CD4-positive, alpha-beta T cell (primary cell): ENCODE measurements around the gene TNFRSF25. TPM values are rescaled to one million over a fixed set of nuclear protein-coding genes. Genes with fewer than 3 reads are reported as not detected.
"Not testable (repeated sequence)": the region's sequence is repeated elsewhere in the genome, so short reads cannot be mapped to it uniquely, and the experiment has no call there.

Source experiments
- ATAC-seq: fragments of 200-7000 bp; cut with Tn5 transposase; one replicate; pipeline ENCODE4 v1.10.0; 2022; ENCODE audit warnings: mild to moderate bottlenecking; ENCODE audit not compliant: poor library complexity
- CTCF ChIA-PET: fragments of 350-600 bp; sonication (Branson Sonifier 250); formaldehyde crosslinking; loops from one replicate; lab custom pipeline; 2021; ENCODE audit warnings: antibody characterized with exemption, inconsistent platforms; lab: Charles Lee
- POLR2A ChIA-PET: fragments of 350-600 bp; sonication (Branson Sonifier 250); formaldehyde crosslinking; loops from one replicate; lab custom pipeline; 2021; ENCODE audit warnings: antibody characterized with exemption, inconsistent platforms; lab: Charles Lee
- DNase-seq, 14 experiments: peaks; one replicate each; pipeline ENCODE4 v3.0.0-alpha.2; 2013 to 2020; ENCODE audit warnings: mixed read lengths in 2 of 14
- H3K27ac ChIP-seq, 2 donors: one replicate each; pipeline versions ENCODE4 v1.5.1 to v1.7.0; 2013; ENCODE audit warnings: low read length in 2 of 2, low read depth in 1 of 2, mild to moderate bottlenecking in 1 of 2
- H3K27me3 ChIP-seq, 2 experiments: 1 replicate in 1 of 2; 2 replicates in 1 of 2; pipeline versions ENCODE4 v1.6.1 to v1.7.0; 2013; ENCODE audit warnings: low read length in 2 of 2, control low read depth in 1 of 2, mild to moderate bottlenecking in 1 of 2, moderate library complexity in 1 of 2; ENCODE audit not compliant: insufficient read depth in 2 of 2, control insufficient read depth in 1 of 2
- H3K36me3 ChIP-seq: one replicate; pipeline ENCODE4 v1.6.1; 2013; ENCODE audit warnings: low read length, control low read depth; ENCODE audit not compliant: insufficient read depth
- H3K4me1 ChIP-seq: one replicate; pipeline ENCODE4 v1.6.1; 2013; ENCODE audit warnings: low read length, control low read depth; ENCODE audit not compliant: insufficient read depth
- H3K4me3 ChIP-seq: one replicate; pipeline ENCODE4 v1.5.1; 2013; ENCODE audit warnings: mild to moderate bottlenecking, low read length, moderate library complexity
- H3K9me3 ChIP-seq, 2 experiments: 1 replicate in 1 of 2; 2 replicates in 1 of 2; pipeline versions ENCODE4 v1.6.1 to v1.7.0; 2013; ENCODE audit warnings: low read length in 2 of 2, mild to moderate bottlenecking in 2 of 2, control low read depth in 1 of 2, moderate library complexity in 1 of 2; ENCODE audit not compliant: control insufficient read depth in 1 of 2, insufficient read depth in 1 of 2
- H3K27ac Mint-ChIP-seq: one replicate; pipeline ENCODE4 v1.8.0; 2020; ENCODE audit warnings: mixed read lengths
- H3K27me3 Mint-ChIP-seq: one replicate; pipeline ENCODE4 v1.8.0; 2021; ENCODE audit warnings: mixed read lengths
- H3K36me3 Mint-ChIP-seq: one replicate; pipeline ENCODE4 v1.8.0; 2021; ENCODE audit warnings: low read depth, mixed read lengths
- H3K4me1 Mint-ChIP-seq: one replicate; pipeline ENCODE4 v1.8.0; 2021; ENCODE audit warnings: low read depth, mixed read lengths
- H3K4me3 Mint-ChIP-seq: one replicate; pipeline ENCODE4 v1.8.0; 2020; ENCODE audit warnings: mild to moderate bottlenecking, mixed read lengths
- H3K9me3 Mint-ChIP-seq: one replicate; pipeline ENCODE4 v1.8.0; 2020; ENCODE audit warnings: mixed read lengths
- intact Hi-C, 2 experiments: fragments of 100-400 bp; cut with DNase I in 1 of 2; cut with micrococcal nuclease in 1 of 2; formaldehyde crosslinking; loops; one replicate each; pipeline versions ENCODE4 v1.15.1 to v1.9.0; 2023 to 2025; cut with DNase I, micrococcal nuclease
- total RNA-seq, 174 experiments: library from RNA in 2 of 174; stranded (reverse) in 2 of 174; gene quantifications; one replicate each; pipeline ENCODE4 v1.2.3 and lab custom pipeline; 2021 to 2026
- TF ChIP-seq, protein P1 (sequence below): fragments of 200-600 bp; IDR thresholded peaks from one replicate; pipeline ENCODE4 v1.8.0; 2022; ENCODE audit warnings: antibody characterized with exemption, mild to moderate bottlenecking

Gene TNFRSF25
- total RNA-seq, 2 experiments from 2014 or later: 220 to 225 TPM

DNA sequence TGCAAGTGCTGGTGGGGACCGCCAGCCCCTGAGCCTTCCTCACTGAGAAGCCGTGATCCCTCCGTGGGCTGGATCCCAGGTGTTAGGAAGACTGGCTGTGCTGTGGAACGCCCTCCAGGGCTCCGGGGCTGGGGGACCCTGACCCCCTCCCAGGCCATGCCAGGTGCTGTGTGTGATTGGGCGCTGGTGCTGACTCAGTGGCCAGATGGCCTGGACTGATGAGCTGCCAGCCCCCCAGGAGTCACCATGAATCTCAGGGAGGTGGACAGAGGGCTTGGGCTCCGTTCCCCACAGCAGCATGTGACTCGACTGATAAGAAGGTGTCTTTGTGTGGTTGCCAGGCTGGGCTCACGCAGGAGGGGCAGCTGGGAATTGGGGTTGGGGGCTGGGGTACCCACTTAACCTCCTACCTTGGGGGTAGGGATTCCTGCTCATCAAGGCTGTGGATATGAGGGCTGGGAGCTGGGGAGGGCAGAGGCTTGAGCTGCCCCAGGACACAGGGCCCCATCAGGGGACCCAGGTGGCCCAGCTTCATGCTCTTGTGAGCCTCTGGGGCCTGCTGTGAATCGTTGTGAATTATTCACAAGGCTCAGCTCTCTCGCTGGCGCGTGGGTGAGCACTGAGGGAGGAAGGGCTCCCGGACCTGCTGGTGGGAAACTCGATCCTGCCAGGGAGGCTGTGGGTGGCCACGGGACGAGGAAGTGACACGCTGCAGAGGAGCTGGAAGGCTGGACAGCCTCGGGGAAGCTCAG is 36.1 kb downstream of the TNFRSF25 start:
- H3K27ac Mint-ChIP-seq, ATAC-seq, H3K4me3 Mint-ChIP-seq, H3K4me1 ChIP-seq, H3K27ac ChIP-seq, H3K4me1 Mint-ChIP-seq, H3K9me3 ChIP-seq, H3K36me3 Mint-ChIP-seq, CTCF ChIA-PET, H3K36me3 ChIP-seq, H3K4me3 ChIP-seq, H3K9me3 Mint-ChIP-seq, POLR2A ChIA-PET, DNase-seq: not testable (repeated sequence)
- H3K27me3 Mint-ChIP-seq: peaks cover 32% of the 10 kb centered on the region
- intact Hi-C loops: loop anchor here in 1 of 2 experiments (10.0 kb wide), 1 partner anchor 215 kb away; no protein-coding TSS in a partner anchor
- peaks cover 15 to 17% of the 10 kb centered on the region in 2 experiments for H3K27me3 ChIP-seq

DNA sequence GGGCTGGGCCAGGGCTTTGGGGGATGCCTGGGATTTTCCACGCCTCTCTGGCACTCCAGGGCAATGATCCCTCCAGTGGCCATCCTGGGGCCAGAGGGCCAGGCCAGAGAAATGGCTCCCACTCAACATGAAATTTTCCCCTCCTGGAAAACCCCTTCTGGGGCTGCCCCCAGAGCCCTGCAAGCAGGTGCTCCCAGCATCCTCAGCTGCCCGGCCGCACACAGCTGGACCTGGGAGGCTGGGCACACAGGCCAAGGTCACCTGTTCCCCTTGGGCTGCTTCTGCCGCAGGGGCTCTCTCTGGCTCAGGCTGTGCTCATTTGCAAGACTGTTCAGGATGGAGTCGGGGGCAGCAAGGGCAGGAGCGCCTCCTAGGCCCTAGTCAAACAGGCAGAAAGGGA is 37.5 kb downstream of the TNFRSF25 start:
- H3K36me3 ChIP-seq, H3K36me3 Mint-ChIP-seq, H3K27ac ChIP-seq, ATAC-seq, H3K4me3 Mint-ChIP-seq, H3K9me3 ChIP-seq, CTCF ChIA-PET, H3K4me3 ChIP-seq, H3K27ac Mint-ChIP-seq, H3K9me3 Mint-ChIP-seq, DNase-seq, POLR2A ChIA-PET, H3K4me1 Mint-ChIP-seq: not testable (repeated sequence)
- Histone ChIP-seq H3K27me3 (peaks cover 25 to 27% of the 10 kb centered on the region in 2 experiments), H3K4me1 (peaks cover 18% of the 10 kb centered on the region)
- intact Hi-C loops: loop anchor here in 1 of 2 experiments (10.0 kb wide), 1 partner anchor 216 kb away; no protein-coding TSS in a partner anchor
- peaks cover 34% of the 10 kb centered on the region for H3K27me3 Mint-ChIP-seq

DNA sequence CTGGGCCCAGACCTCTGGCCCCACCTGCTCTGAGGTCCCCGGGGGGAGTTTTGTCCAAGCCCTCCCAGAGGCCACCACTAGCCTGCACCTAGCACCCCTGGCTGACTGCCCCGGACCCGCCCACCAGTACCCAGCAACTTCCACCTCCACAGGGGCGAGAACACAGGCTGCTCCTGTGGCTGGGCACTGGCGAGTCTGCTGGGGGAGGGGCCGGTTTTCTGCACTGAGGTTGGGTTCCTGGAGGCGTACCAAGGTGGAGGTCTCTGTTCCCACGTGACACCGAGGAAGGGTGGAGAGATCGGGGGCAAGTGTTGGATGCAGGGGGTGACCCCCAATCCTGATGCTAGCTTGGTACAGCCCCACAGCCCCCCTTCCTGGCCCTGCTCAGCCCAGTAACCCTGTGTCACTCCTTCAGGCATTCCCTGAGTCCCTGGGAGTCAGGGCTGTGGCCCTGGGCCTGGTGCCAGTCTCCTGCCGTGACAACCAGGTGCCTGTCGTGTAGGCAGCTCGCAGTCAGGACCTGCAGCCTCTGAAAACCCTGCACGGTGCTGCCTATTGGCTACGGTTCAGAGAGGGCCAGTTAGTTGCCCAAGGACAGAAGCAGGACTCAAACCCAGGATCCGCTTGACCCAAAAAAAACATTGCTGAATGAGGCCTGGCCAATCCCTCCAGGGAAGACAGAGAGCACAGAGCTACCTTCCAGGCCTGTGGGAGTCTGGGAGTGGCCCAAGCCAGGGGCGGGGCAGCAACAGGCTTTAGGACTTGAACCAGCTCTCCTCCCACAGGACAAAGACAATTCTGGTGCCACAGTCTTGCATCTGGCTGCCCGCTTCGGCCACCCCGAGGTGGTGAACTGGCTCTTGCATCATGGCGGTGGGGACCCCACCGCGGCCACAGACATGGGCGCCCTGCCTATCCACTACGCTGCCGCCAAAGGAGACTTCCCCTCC is 38.3 kb downstream of the TNFRSF25 start:
- no peak overlapping the region for H3K27ac ChIP-seq
- DNase-seq (peak in 1 of 14 experiments; percentile 11), ATAC-seq (no peak)
- Mint-ChIP-seq H3K27ac (no peak overlapping the region), H3K36me3 (no peaks in the 10 kb centered on the region), H3K9me3 (no peaks in the 10 kb centered on the region), H3K27me3 (peaks cover 40% of the 10 kb centered on the region), H3K4me3 (no peak overlapping the region), H3K4me1 (peaks cover 13% of the 10 kb centered on the region)
- ChIA-PET CTCF (no interaction called here), POLR2A (no interaction called here)
- H3K9me3 ChIP-seq: peaks cover 0 to 9% of the 10 kb centered on the region in 2 experiments
- no peak overlapping the region for H3K4me3 ChIP-seq
- H3K27me3 ChIP-seq: peaks cover 32 to 33% of the 10 kb centered on the region in 2 experiments
- intact Hi-C loops: loop anchor here in 1 of 2 experiments (10.0 kb wide), 1 partner anchor 217 kb away; no protein-coding TSS in a partner anchor
- peaks cover 23% of the 10 kb centered on the region for H3K4me1 ChIP-seq
- TF ChIP-seq, protein P1, sequence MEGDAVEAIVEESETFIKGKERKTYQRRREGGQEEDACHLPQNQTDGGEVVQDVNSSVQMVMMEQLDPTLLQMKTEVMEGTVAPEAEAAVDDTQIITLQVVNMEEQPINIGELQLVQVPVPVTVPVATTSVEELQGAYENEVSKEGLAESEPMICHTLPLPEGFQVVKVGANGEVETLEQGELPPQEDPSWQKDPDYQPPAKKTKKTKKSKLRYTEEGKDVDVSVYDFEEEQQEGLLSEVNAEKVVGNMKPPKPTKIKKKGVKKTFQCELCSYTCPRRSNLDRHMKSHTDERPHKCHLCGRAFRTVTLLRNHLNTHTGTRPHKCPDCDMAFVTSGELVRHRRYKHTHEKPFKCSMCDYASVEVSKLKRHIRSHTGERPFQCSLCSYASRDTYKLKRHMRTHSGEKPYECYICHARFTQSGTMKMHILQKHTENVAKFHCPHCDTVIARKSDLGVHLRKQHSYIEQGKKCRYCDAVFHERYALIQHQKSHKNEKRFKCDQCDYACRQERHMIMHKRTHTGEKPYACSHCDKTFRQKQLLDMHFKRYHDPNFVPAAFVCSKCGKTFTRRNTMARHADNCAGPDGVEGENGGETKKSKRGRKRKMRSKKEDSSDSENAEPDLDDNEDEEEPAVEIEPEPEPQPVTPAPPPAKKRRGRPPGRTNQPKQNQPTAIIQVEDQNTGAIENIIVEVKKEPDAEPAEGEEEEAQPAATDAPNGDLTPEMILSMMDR: no peak
- H3K36me3 ChIP-seq: no peaks in the 10 kb centered on the region
